Activated T-cell treated with anti-CD3 and anti-CD28 coated beads, Interleukin-2, amount 50 U/mL, for 1 hour (primary cell): ENCODE measurements around the gene CNDP2.
A peak's percentile ranks its signal among the peaks of the same experiment; 100 is the strongest.

Source experiments
- DNase-seq: peaks from one replicate; pipeline ENCODE4 v3.0.0-alpha.2; 2020

Gene CNDP2

DNA sequence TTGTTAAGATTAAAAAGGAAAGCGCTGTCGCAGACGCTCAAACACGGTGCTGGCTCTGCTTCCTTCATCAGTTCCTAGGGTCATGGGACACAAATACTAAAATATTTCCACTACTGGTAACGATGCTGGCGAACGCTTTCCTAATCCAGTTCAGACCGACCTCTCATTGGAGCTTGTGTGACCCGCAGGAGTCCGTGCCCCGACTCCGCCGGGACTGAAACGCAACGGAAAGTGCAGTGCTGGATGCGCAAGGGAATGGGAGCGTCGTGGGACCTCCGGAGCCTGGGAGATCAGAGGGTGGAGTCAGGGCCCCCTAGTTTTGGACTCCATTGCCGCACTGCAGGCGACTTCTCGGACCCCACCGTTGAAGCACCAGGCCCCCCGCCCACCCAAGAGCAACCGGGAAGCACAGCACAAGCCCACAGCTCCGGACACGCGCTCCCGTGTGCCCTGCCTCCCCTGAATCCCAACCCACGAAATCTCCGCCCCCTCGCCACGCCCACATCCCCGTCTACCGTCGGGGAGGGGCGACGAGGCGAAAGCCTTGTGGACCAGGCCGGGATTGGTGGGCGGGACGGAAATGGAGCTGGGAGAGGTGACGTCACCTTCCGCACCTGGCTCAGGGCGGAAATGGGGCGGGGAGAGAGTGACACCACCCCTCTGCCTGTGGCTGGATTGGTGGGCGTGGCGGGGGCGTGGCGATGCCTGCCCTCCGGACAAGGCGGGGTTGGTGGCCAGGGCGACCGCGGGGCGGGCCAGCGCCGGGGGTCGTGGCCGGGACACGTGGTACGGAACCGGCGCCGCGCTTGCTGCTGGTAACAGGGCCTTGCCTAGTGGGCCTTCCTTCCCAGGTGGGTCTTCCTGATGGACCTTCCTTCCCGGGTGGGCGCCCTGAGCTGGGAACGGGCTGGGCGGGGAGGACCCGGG lies at the start of gene CNDP2:
Gene CNDP2, plus strand, starts transcription at position 783 of the 927 bp plus-strand sequence. CDS start 3,611 bp downstream, outside the sequence.
- peak; percentile 98 for DNase-seq

DNA sequence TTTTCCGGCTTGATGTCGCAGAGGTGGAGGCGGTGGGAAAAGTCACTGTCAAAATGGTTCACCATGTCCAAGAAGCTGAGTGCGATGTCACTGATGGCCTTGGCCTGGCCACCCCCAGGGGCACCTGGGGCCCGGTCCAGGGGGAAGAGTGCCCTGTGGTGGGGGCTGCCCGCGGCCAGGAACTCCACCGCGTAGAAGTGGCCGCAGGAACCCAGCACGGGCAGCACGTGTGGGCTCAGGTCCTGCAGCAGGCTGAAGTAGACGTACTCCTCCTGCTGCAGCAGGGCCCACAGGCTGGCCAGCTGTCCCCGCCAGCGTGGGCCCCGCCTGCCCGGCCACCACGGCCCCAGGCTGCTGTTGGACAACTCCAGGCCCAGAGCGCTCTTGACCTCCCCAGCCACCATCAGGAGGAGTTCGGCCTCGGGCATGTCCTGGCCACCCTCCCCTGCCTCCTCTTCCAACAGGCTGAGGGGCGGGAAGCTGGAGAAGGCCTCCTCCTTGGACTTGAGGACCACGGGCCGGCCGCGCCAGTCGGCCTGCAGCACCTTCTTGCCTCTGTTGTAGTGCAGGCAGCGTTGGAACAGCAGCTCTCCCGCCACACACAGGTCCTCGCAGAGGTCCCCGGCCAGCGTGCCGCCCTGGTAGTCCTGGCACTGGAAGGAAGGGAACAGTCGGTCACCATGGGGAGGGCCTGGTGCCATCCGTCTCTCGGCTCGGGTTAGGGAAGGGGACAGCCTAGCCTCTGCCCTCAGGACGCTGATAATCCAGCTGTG lies 49.3 kb upstream of the CNDP2 start:
- DNase-seq = no peak

DNA sequence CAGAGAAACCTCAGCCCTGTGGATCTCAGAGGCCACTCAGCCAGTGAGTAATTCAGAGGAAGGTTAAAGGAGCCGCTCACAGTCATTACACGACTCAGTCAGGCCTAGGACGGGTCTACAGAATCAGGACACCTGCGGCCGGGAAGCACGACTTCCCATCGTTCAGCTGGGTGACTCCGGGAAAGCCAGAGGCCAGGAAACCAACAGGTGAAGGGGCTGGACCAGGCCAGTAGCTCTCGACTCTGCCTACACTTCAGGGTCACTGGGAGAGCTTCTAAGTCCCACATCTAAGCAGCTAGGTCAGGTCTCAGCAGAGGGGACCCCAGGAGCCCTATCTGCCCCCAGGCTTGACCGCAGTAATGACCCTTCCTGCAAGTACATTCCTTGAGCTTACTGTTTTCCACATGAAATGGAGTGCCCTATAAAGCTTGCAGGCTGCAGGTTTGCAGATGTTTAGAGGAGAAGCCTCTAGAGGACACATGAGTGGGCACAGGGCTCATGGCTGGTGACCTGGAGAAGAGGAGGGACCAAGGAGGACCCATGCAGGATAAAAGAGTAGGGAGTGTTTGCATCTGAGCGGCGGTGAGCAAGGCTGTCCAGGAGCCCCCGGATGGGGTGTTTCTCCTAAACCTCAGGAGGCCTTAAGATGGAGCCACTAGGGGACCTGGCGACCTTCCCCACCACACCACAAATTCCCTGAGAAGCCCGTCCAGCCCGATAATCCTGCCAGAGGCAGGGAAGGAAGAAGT lies 48.6 kb upstream of the CNDP2 start:
- DNase-seq = no peak

DNA sequence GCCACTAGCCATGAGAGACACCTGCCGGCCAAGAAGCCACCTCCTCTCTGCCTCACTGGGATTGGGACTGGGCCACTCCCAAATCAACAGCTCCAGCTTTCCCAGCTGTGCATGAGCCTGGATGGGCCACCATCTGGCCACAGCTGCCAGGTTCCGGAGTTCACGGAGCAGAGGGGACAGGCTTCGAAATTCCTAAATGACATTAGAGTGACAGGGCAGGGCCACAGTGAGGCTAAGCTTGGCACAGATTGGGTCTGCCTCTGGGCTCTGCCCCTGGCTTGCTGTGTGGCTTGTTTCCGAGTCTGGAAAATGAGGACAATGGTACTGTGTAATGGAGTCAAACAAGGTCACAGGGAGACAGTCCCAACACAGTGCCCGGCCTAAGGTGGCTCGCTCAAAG lies 45.5 kb upstream of the CNDP2 start:
- no peak for DNase-seq

GRCh38 chr18:74451148-74451547 lies 45.0 kb upstream of the CNDP2 start:
- no peak for DNase-seq

DNA sequence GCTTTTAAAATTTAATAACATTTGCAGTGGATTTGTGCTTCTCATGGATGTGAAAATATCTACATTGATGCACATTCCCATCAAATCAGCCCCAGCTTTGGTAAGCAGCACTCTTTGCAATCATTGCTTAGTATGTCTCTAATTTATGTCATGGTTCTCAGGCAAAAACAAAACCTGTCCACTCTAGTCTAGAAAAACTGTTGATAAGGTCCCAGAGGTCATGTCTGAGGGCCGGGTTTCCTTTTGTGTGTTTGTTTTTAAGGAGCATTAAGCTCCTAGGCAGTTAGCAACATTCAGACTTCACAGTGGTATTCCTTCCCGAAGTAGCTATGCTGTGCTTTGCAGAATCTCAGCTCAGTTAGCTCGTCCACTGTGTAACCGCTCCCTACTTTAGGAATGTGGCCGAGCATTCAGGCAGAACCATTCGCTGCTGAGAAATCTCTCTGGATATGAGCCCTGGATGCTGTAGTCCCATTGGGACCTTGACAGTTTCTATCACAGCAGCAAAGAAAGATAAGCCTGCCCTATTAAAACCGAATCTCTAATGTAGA lies 43.1 kb upstream of the CNDP2 start:
- DNase-seq = no peak

GRCh38 chr18:74453642-74454198 lies 42.4 kb upstream of the CNDP2 start:
- DNase-seq = no peak

- no peak for DNase-seq
These were observed 41.8 kb upstream of the CNDP2 start for GRCh38 chr18:74454279-74454751.

DNA sequence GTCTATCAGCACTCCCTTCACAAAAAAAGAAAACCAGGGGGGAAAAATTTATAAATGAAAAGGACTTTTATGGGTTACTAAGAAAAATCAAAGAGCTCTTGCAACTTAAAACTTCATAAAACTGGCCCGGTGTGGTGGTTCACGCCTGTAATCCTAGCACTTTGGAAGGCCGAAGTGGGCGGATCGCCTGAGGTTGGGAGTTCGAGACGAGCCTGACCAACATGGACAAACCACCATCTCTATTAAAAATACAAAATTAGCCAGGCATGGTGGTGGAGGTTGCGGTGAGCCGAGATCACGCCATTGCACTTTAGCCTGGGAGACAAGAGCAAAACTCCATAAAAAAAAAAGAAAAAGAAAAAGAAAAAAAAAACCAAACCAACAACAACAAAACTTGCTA lies 40.8 kb upstream of the CNDP2 start:
- no peak for DNase-seq

DNA sequence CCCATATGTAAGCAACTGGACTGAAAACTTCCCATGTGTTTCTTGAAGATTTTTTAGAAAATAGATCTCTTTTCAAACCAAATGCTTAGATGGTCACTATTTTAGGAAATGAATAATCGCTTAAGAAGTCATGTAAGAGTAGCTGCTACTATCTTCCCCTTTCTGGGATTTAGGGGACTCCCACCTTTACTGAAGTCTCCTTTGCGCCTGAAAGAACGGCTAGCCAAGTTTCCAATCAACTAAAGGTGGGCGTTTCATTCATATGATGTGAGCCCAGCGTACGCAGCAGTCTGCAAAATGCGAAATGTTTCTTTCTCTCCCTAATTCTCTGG lies 40.2 kb upstream of the CNDP2 start:
- DNase-seq = no peak

DNA sequence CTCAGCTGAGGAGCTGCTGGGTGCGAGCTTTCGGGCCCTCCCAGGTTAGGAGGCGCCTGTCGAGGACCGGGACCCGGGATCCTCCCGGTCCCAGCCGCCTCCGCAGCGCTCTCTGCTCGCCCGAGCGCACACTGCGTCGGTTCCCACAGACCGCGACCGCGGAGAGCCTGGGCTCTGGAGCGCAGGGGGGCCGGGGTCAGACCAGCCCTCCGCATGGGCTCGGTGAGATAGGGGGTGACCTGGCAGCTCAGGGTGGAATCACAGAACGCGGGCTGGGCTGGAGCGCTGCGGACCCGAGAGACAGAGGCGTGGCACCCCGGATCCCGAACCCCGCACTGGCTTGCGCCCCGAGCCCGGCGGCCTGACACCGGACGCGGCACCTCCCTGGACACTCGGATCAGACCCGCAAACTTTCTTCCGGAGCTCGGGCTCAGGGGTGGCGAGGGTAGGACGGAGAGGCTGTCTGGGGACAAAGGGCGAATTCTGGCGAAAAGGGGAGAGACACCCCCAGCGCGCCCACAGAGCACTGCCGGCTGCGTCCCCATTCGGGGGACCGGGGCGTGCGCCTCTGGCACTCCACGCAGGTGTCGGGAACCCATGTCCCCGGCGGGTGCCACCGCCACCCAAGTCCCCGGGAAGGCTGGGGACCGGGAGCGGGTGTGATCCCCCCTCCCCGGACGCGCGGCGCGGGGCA lies 39.7 kb upstream of the CNDP2 start:
- DNase-seq = peak; percentile 27

GRCh38 chr18:74457043-74457724 lies 39.0 kb upstream of the CNDP2 start, which contains the start of gene DIPK1C:
DIPK1C (minus strand) TSS chr18:74457308; CDS start chr18:74457259, 49 bp downstream.
- DNase-seq = peak; percentile 21

DNA sequence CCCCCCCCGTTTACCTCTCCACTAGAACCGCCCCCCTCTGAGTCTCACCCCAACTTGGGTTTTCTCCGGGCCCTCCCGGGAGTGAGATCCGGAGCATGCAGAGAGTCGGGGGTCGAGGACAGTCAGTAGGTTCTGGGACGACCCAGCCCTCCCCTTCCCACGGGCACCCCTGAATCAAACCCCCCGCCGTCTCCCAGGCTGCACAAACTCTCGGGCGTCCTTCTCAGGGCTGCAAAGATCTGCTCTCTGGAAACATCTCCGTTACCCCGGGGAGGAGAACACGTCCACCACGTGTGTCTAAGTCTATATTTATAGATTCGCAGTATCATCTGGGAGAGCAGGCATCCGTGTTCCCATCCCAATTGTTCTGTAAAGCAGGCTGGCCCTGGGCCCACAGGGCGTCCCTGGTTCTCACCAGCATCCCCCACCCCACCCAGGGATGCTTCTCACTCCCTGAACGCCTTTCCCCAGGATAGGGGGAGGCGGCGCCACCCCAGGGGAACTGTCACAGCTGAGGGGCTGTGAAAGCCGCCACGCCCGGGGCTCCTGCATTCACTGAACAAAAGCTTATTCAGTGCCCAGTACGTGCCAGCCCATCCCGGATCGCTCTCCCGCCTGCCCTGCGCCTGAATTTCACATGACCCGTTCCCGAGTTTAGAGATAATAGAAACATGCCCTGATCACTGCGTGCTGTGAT lies 38.3 kb upstream of the CNDP2 start:
- no peak for DNase-seq

GRCh38 chr18:74459889-74460288 lies 36.3 kb upstream of the CNDP2 start:
- no peak for DNase-seq

GRCh38 chr18:74460825-74461224 lies 35.3 kb upstream of the CNDP2 start:
- no peak for DNase-seq

DNA sequence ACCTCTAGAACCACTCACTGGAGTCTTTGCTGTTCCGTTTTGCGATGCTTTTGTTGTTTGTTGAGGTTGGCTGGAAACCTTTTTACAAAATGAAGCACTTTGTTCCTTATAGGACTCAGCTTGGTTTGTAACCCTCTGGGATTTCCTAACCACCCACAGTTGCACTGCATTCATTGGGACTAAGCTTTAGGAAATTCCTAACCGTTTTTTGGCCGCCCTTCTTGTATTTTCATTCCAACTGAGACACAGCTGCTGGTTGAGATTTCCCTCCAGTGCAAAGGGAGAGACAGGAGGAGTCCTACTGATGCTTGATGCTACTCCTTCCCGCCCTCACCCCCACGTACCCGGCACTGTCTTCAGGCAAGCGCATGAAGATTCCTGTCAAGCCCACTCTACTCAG lies 32.9 kb upstream of the CNDP2 start:
- DNase-seq = no peak

- no peak for DNase-seq
These were observed 32.2 kb upstream of the CNDP2 start for GRCh38 chr18:74463983-74464382.

GRCh38 chr18:74465775-74466174 lies 30.4 kb upstream of the CNDP2 start:
- no peak for DNase-seq

GRCh38 chr18:74468547-74469061 lies 27.6 kb upstream of the CNDP2 start:
- no peak for DNase-seq

DNA sequence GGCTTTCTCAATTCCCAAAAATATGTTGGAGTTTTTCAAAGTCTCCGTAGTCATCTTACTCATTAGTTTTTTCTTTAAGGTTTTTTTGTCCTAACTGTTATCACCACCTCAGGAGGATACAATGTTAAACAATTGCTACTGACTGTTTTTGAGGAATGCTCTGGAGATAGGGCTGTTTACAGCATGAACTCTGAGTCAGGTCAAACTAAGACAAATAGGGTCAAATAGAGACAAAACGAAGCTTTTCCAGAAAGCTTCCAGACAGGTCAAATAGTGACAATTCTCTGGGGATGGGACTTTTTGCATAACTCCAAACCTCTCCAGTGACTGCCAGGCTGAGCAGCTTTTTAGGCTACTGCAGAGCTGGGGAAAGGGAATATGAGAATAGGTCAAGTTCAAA lies 23.9 kb upstream of the CNDP2 start:
- DNase-seq = no peak
